IPS-15b (cell line): ENCODE results near the gene KCNC4.
A peak's percentile ranks its signal among the peaks of the same experiment; 100 is the strongest.

Source experiments
- H3K27me3 ChIP-seq: one replicate; pipeline ENCODE4 v1.6.1; 2013; ENCODE audit warnings: low read length; ENCODE audit not compliant: control insufficient read depth, insufficient read depth
- H3K36me3 ChIP-seq: one replicate; pipeline ENCODE4 v1.6.1; 2013; ENCODE audit warnings: low read length; ENCODE audit not compliant: control insufficient read depth, insufficient read depth
- H3K4me1 ChIP-seq: one replicate; pipeline ENCODE4 v1.6.1; 2013; ENCODE audit warnings: mild to moderate bottlenecking, low read length; ENCODE audit not compliant: control insufficient read depth, insufficient read depth
- H3K4me3 ChIP-seq: one replicate; pipeline ENCODE4 v1.5.1; 2013; ENCODE audit warnings: low read depth, low read length
- H3K9ac ChIP-seq: one replicate; pipeline ENCODE4 v1.6.1; 2013; ENCODE audit warnings: low read depth, mild to moderate bottlenecking, low read length
- H3K9me3 ChIP-seq: one replicate; pipeline ENCODE4 v1.6.1; 2013; ENCODE audit warnings: mild to moderate bottlenecking, low read length; ENCODE audit not compliant: control insufficient read depth, insufficient read depth

Gene KCNC4

GRCh38 chr1:110239441-110240430 lies 29.6 kb downstream of the KCNC4 start:
- no peaks in the 10 kb centered on the region for H3K9me3 ChIP-seq
- no peak overlapping the region for H3K4me3 ChIP-seq
- peaks cover 9% of the 10 kb centered on the region for H3K27me3 ChIP-seq
- no peaks in the 10 kb centered on the region for H3K36me3 ChIP-seq
- H3K4me1 ChIP-seq, result peaks cover 24% of the 10 kb centered on the region
- H3K9ac ChIP-seq, result no peak overlapping the region

GRCh38 chr1:110240476-110241210 lies 30.5 kb downstream of the KCNC4 start:
- Histone ChIP-seq H3K36me3 (no peaks in the 10 kb centered on the region), H3K4me3 (no peak overlapping the region), H3K9ac (no peak overlapping the region), H3K27me3 (peaks cover 9% of the 10 kb centered on the region), H3K9me3 (no peaks in the 10 kb centered on the region), H3K4me1 (peaks cover 24% of the 10 kb centered on the region)

GRCh38 chr1:110241516-110241915 lies 31.4 kb downstream of the KCNC4 start:
- Histone ChIP-seq H3K36me3 (no peaks in the 10 kb centered on the region), H3K27me3 (peaks cover 9% of the 10 kb centered on the region), H3K9ac (no peak overlapping the region), H3K4me3 (no peak overlapping the region), H3K4me1 (peaks cover 20% of the 10 kb centered on the region), H3K9me3 (no peaks in the 10 kb centered on the region)

GRCh38 chr1:110242062-110242461 lies 31.9 kb downstream of the KCNC4 start:
- H3K4me1 ChIP-seq, result peaks cover 20% of the 10 kb centered on the region
- no peak overlapping the region for H3K4me3 ChIP-seq
- H3K27me3 ChIP-seq, result peaks cover 9% of the 10 kb centered on the region
- no peaks in the 10 kb centered on the region for H3K36me3 ChIP-seq
- no peak overlapping the region for H3K9ac ChIP-seq
- no peaks in the 10 kb centered on the region for H3K9me3 ChIP-seq

- Histone ChIP-seq H3K9ac (no peak overlapping the region), H3K9me3 (no peaks in the 10 kb centered on the region), H3K27me3 (peaks cover 9% of the 10 kb centered on the region), H3K4me3 (no peak overlapping the region), H3K4me1 (peaks cover 20% of the 10 kb centered on the region), H3K36me3 (no peaks in the 10 kb centered on the region)
Measured at GRCh38 chr1:110242731-110243130, 32.6 kb downstream of the KCNC4 start.

- H3K9ac ChIP-seq, result peak overlapping the region; percentile 30
- peaks cover 20% of the 10 kb centered on the region for H3K4me1 ChIP-seq
Measured at GRCh38 chr1:110243146-110243545, 33.0 kb downstream of the KCNC4 start.

GRCh38 chr1:110243574-110243973 lies 33.5 kb downstream of the KCNC4 start:
- Histone ChIP-seq H3K9ac (peak overlapping the region; percentile 30), H3K4me3 (no peak overlapping the region), H3K36me3 (no peaks in the 10 kb centered on the region), H3K4me1 (peaks cover 20% of the 10 kb centered on the region), H3K9me3 (no peaks in the 10 kb centered on the region), H3K27me3 (peaks cover 9% of the 10 kb centered on the region)

More at GRCh38 chr1:110243146-110243545, 33.0 kb downstream of the KCNC4 start:
- H3K4me3 ChIP-seq, result no peak overlapping the region
- H3K9me3 ChIP-seq, result no peaks in the 10 kb centered on the region
- peaks cover 9% of the 10 kb centered on the region for H3K27me3 ChIP-seq
- no peaks in the 10 kb centered on the region for H3K36me3 ChIP-seq

DNA sequence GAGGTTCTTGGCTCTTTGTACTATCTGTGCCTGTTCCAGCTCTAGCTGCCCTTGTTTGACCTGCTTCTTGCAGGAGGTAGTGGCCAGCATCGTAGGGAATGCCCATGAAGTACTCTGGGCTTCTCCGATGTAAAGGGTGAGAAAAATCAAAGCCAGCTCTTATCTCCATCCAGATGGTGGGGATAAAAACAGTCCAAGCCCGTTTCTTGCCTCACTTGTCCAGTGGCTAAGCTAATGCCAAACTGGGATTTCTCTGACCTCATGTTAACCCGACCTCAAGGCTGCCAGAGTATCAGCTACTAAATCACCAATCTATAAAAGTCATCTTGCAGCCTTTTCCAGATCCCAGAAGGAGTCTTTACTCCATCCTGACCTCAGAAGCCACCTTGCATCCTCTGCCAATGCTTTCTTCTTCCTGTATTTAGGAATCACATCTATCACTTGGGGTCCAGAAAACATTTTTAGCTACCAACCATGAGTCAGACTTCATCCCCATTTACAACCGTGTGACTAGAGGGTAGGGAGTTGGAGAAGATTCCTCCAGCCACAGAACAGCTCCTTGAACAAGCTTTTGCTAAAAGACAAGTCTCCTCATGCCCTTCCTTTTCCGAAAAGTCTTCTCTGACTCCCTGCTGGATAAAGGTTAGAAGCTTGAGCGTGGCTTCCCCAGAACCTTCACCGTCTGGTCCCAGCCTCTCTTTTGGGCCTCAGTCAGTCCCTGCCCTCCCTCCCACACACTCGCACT lies 35.9 kb downstream of the KCNC4 start:
- H3K9ac ChIP-seq, result no peak overlapping the region
- peaks cover 20% of the 10 kb centered on the region for H3K4me1 ChIP-seq
- H3K36me3 ChIP-seq, result no peaks in the 10 kb centered on the region
- no peak overlapping the region for H3K4me3 ChIP-seq
- peaks cover 9% of the 10 kb centered on the region for H3K27me3 ChIP-seq
- no peaks in the 10 kb centered on the region for H3K9me3 ChIP-seq

- H3K36me3 ChIP-seq, result no peaks in the 10 kb centered on the region
- H3K4me3 ChIP-seq, result no peak overlapping the region
- no peak overlapping the region for H3K9ac ChIP-seq
- H3K9me3 ChIP-seq, result no peaks in the 10 kb centered on the region
- H3K4me1 ChIP-seq, result no peaks in the 10 kb centered on the region
- H3K27me3 ChIP-seq, result no peaks in the 10 kb centered on the region
Measured at GRCh38 chr1:110248746-110249145, 38.6 kb downstream of the KCNC4 start.

DNA sequence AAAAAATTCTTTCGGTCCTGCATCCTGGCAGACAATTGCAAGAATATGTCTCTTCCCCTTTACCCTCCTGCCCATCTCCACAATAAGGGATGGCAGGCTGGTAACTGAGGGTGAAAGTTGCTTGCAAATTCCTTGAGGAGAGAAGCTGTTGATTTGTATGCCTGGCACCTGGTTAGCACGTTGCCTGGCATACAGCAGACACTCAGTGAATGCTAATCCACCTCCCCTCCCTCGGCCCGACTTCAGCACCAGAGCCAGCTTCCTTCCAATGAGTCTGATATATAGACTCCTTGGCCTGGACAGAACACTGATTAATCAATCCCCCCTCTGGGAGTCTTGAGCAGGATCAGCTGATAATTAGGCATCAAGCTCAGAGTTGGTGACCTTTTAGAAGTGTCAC lies 39.1 kb downstream of the KCNC4 start:
- Histone ChIP-seq H3K9me3 (no peaks in the 10 kb centered on the region), H3K4me3 (no peak overlapping the region), H3K27me3 (no peaks in the 10 kb centered on the region), H3K9ac (no peak overlapping the region), H3K36me3 (no peaks in the 10 kb centered on the region), H3K4me1 (no peaks in the 10 kb centered on the region)

- no peak overlapping the region for H3K9ac ChIP-seq
Measured at GRCh38 chr1:110250008-110250407, 39.9 kb downstream of the KCNC4 start.

More at GRCh38 chr1:110250008-110250407, 39.9 kb downstream of the KCNC4 start:
- no peaks in the 10 kb centered on the region for H3K36me3 ChIP-seq
- no peaks in the 10 kb centered on the region for H3K9me3 ChIP-seq
- no peaks in the 10 kb centered on the region for H3K4me1 ChIP-seq
- H3K4me3 ChIP-seq, result no peak overlapping the region
- H3K27me3 ChIP-seq, result no peaks in the 10 kb centered on the region
